C1 segment of cervical spinal cord (tissue), 14 donors: Measurements from ENCODE around the gene AMN.
"Not testable (repeated sequence)": the region's sequence is repeated elsewhere in the genome, so short reads cannot be mapped to it uniquely, and the experiment has no call there.

Source experiments
- DNase-seq, 14 donors: peaks; one replicate each; lab custom pipeline; 2025; lab: John Stamatoyannopoulos, UW

AMN gene

GRCh38 chr14:102922490-102923200 lies at the start of gene AMN:
AMN (plus strand) TSS chr14:102922663; CDS start chr14:102922689, 26 bp downstream.
- no peak for DNase-seq

DNA sequence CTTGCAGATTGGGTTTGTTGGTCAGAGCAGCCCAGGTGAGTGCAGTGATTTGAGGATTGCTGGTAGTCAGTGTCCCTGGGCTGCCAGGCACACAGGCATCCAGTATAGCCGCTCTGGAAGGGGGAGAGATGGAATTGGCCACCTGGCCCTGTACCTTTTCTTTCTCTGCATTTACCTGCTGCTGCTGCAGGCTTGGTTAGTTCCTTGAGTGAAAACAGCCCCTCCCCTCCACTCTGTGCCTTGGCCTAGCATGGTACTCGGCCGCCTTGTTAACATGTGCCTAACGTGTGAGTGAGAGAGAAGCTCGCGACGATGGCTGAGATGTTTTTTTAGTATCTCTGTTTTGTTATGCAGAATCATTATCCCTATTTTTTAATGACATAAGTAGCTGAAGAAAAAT lies 49.3 kb upstream of the AMN start:
- DNase-seq, result no peak

DNA sequence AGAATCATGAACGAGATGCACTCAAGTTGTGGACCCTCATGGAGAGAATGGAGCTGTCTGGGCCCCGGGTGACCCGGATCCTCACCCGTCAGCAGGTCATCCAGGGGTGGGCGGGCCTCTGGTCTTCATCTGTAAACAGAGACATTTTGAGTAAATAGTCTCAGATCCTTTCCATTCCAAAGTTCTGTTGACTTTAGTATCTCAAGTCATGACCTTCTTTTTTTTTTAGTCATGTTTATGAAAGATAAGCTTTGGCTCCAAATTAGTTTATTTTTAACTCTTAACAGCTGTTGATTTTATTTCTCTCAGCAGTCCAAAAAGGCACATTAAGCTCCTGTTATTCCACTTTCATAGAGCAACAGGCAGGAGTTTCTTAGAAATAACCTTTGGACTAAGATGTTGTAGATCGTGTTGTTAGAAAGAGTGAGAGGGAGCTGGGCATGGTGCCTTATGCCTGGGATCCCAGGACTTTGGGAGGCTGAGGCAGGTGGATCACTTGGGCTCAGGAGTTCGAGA lies 48.9 kb upstream of the AMN start:
- DNase-seq, result no peak

DNA sequence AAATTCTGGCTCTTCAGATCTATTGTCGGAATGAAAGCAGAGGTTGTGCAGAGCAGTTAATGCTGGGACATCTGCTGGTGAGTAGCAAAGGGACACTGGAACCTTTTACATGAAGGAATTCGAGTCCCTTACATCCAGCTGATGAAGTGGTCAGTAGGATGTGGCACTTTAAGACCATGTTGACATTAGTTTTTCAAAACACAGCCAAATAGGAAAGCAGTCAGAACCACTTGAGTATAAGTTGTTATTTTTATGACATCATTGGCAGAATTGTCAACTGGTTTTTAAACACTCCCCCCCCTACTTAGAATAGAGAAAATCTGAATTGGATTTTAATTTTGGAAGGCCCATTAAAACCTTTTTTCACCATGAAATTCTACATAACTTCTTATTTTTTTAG lies 46.8 kb upstream of the AMN start:
- DNase-seq, result no peak

- not testable (repeated sequence) for DNase-seq
These were observed 45.0 kb upstream of the AMN start for GRCh38 chr14:102877511-102877910.

DNA sequence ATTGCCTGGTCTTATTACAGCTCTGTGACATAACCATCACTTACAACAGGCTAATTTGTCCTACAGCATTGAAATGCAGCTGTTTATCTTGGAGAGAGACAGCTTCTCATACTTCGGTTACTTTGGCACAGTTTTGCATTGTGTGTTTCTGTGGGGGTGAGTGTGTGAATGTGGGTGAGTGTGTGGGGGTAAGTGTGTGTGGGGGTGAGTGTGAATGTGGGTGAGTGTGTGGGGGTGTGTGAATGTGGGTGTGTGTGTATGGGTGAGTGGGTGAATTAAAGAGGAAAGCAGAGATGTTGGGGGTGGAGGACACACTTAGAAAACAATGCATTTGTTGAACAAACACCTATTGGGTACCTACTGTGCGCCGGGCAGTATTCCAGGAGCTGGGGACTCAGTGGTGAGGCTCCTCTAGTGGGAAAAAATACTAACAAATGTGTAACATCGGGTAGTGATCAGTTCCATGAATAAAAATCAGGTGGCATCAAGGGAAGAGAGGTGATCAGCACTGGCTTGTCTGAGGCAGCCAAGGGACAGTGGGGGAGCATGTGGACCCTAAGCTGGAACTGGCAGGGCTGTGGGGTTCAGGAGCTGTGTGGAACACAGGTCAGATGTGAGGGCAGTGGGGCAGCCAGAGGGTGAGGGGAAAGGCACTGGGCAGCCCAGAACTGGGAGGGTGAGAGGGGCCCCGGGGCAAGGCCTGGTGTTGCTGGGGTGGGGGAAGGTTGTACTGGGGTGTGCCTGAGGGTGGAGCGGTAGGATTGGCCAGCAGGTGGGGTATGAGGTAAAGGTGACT lies 44.1 kb upstream of the AMN start:
- DNase-seq, result no peak

DNA sequence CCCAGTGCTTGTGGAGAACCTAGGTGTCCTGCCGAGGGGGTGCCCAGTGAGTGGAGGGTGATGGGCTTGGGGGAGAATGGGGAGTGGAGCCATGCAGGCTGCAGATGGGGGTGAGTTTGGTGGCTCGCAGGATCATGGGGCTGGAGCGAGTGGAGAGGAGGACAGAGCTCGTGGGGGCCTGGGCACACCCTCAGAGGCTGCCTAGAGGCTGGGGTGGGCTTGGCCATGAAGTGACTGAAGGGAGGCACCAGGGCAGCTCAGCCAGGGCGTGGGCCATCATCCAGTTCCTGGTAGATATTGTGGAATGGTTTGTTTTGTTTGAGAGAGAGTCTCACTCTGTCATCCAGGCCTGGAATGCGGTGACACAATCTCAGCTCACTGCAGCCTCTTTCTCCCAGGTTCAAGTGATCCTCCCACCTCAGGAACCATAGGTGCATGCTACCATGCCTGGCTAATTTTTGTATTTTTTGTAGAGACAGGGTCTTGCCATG lies 43.4 kb upstream of the AMN start:
- no peak for DNase-seq

GRCh38 chr14:102882226-102882906 lies 40.1 kb upstream of the AMN start:
- no peak for DNase-seq

DNA sequence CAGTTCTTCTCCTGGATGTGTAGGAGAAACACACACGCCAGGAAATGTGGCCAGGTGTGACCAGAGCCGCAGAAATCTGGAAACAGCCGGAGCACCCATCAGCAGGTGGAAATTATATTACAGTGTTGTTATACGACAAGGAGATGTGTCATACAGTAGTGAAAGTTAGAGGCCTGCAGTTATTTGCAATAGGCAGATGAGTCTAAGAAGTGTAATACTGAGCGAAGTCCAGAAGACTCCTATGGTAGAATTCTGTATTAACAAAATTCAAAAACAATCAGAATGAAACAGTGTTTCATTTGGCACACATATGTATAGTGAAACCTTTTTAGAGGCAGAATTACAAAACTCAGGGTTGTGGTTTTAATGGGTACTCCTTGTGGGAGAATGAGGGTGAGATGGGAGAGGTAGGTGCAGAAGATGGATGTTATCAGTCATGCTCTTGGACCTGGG lies 39.3 kb upstream of the AMN start:
- DNase-seq, result no peak

DNA sequence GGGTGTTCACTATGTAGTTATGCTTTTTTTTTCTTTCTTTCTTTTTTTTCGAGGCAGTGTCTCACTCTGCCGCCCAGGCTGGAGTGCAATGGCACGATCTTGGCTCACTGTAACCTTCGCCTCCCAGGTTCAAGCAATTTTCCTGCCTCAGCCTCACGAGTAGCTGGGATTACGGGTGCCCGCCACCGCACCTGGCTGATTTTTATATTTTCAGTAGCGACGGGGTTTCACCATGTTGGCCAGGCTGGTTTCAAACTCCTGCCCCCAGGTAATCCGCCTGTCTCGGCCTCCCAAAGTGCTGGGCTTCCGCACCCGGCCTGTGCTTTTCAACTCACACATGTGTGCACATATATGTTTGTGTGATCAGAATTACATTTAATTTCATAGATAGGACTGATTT lies 38.9 kb upstream of the AMN start:
- DNase-seq, result no peak

- no peak for DNase-seq
These were observed 36.6 kb upstream of the AMN start for GRCh38 chr14:102885737-102886447.

DNA sequence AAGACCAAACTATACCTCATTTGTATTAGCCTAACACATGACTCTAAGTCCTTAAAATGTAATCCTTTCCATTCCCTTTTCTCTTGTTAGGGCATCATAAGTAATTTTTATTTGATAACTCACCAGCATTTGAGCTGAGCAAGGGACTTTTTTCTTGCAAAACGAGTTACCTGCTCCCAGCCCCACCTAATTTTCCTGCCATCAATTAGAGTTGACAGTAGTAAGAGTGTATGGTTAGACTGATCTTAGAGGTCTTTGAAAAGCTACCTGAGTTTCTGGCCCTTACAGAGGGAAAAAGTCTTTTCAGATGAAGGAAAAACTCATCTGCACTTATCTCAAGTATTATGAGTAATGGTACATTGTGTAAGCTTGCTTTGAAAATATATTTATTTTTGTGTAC lies 33.7 kb upstream of the AMN start:
- no peak for DNase-seq

- DNase-seq, result no peak
These were observed 32.8 kb upstream of the AMN start for GRCh38 chr14:102889615-102890014.

DNA sequence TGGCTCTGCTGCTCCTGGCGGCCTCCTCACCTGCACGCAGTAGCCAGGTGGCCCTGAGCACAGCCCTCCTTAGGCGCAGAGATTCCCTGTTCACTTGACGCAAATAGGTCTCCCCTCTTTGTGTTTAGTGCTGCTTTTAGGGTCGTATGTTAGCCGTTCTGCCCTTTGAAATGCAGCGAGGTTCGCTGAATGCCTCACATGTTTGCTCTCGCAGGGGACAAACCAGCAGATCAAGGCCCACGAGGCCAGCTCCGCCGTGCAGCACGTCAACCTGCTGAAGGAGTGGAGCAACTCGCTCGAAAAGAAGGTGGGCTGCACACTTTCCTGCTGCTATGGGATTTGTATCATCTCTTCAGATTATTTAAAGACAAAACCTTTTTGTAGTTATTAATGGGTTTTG lies 31.4 kb upstream of the AMN start:
- DNase-seq, result no peak

DNA sequence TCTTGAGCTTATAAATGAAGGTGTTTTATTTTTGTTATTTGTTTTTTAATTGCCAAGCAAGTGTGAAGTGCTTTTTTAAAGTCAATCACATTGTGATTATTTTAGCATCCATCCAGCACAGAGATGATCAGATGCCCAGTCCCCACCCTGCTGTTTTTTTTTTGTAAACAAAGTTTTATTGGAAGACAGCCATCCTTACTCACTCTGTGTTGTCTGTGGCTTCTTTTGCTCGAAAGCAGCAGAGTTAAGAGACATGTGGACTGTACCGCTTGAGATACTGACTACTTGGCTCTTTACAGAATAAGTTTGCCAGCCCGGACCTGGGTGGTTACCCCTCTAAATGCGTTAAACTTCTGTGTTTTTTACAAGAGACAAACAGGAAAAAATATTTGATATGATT lies 30.9 kb upstream of the AMN start:
- no peak for DNase-seq

- DNase-seq, result no peak
These were observed 29.8 kb upstream of the AMN start for GRCh38 chr14:102892651-102893050.

- peak in 6 of 14 donors; percentile 6 to 78 (median 20) for DNase-seq
These were observed 29.0 kb upstream of the AMN start for GRCh38 chr14:102893452-102893851.

- DNase-seq, result not testable (repeated sequence)
These were observed 25.7 kb upstream of the AMN start for GRCh38 chr14:102896735-102897134.

DNA sequence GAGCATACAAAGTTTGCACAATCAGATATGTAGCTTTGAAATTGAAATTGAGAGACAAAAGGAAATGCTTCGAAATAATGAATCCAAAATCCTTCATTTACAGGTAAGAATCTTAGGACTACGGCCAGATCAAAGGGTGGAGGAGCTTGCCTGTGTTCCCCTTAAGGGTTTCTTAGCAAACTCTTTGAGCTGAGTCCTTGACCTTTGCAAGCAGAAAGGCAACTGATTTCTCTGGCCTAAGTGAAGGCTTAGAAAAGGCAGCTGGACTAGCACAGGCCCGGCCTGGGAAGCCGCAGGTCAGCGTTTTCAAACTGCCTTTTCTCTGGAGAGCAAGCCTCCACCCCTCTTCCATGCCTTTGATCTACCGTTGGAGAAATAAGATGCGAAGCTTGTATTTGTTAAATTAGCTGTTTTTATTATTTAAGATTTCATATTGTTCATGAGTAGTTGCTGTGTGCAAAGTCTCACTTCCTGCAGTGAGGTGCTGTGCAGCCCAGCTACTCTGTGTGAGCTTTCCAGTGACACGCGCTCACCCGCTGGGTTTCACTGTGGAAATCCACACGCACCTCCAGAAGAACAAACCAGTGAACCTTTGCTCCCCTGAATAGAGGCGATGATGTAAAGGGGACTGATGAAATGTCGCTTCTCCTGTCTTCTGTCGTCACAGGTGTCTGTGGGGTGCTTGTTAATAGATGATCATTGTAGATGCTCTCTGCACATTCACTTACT lies 25.0 kb upstream of the AMN start:
- no peak for DNase-seq

GRCh38 chr14:102898298-102898697 lies 24.2 kb upstream of the AMN start:
- no peak for DNase-seq
